PFSK-1 (cell line): ENCODE results near the gene LSM8.

ENCODE experiments used
- FOXP2 ChIP-seq: optimal IDR thresholded peaks from 2 replicates; pipeline ENCODE3; 2011; ENCODE audit warnings: borderline replicate concordance, control low read depth, inconsistent platforms; ENCODE audit not compliant: insufficient read depth; ENCODE audit errors: extremely low read length, extremely low read depth
- POLR2AphosphoS5 ChIP-seq: IDR thresholded peaks from 2 replicates; pipeline ENCODE4 v1.6.1; 2012; ENCODE audit warnings: low read depth, mild to moderate bottlenecking, control low read depth, low read length, moderate library complexity
- SIN3A ChIP-seq: IDR thresholded peaks from 2 replicates; pipeline ENCODE4 v1.6.1; 2012; ENCODE audit warnings: mild to moderate bottlenecking, low read length, moderate library complexity, borderline replicate concordance; ENCODE audit not compliant: insufficient read depth
- TAF1 ChIP-seq: IDR thresholded peaks from 2 replicates; pipeline ENCODE4 v1.6.1; 2012; ENCODE audit warnings: low read length, control low read depth, borderline replicate concordance; ENCODE audit not compliant: insufficient read depth
- TF ChIP-seq, protein P1 (sequence below), 2 experiments: IDR thresholded peaks; 2 replicates each; pipeline versions ENCODE4 v1.6.1 to v1.8.0; 2011 to 2012; ENCODE audit warnings: low read depth in 2 of 2, low read length in 2 of 2, control low read depth in 1 of 2, inconsistent platforms in 1 of 2, mild to moderate bottlenecking in 1 of 2, moderate library complexity in 1 of 2; ENCODE audit not compliant: insufficient read depth in 1 of 2

DNA sequence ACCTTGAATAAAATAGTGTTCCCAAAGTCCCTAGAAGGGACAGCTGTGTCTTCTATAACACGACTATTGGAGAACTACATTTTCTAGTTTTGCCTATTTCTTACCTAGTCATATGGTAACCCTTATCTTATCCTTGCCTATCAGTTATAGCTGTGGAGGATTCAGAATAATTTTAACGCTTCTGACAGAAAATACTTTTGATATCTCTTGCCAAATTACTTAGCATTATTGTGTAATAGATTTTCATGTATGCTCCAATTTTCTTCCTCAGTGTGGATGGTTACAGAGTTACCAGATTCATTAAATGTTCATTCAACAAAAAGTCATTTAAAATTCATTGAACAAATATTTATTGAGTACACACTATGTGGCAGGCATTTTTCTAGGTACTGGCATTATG is 34.6 kb upstream of the LSM8 start:
- no peak for TF ChIP-seq TAF1
- TF ChIP-seq, protein P1, sequence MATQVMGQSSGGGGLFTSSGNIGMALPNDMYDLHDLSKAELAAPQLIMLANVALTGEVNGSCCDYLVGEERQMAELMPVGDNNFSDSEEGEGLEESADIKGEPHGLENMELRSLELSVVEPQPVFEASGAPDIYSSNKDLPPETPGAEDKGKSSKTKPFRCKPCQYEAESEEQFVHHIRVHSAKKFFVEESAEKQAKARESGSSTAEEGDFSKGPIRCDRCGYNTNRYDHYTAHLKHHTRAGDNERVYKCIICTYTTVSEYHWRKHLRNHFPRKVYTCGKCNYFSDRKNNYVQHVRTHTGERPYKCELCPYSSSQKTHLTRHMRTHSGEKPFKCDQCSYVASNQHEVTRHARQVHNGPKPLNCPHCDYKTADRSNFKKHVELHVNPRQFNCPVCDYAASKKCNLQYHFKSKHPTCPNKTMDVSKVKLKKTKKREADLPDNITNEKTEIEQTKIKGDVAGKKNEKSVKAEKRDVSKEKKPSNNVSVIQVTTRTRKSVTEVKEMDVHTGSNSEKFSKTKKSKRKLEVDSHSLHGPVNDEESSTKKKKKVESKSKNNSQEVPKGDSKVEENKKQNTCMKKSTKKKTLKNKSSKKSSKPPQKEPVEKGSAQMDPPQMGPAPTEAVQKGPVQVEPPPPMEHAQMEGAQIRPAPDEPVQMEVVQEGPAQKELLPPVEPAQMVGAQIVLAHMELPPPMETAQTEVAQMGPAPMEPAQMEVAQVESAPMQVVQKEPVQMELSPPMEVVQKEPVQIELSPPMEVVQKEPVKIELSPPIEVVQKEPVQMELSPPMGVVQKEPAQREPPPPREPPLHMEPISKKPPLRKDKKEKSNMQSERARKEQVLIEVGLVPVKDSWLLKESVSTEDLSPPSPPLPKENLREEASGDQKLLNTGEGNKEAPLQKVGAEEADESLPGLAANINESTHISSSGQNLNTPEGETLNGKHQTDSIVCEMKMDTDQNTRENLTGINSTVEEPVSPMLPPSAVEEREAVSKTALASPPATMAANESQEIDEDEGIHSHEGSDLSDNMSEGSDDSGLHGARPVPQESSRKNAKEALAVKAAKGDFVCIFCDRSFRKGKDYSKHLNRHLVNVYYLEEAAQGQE (IDR thresholded peaks at IDR 0.05; ENCODE audit: insufficient read depth in 1 of 2, low read depth in 2 of 2, low read length in 2 of 2), result no peak
- no peak for TF ChIP-seq POLR2AphosphoS5
- no peak for TF ChIP-seq SIN3A
- no peak for TF ChIP-seq FOXP2
